ENCODE measurements around the gene PDGFRB.

The PDGFRB gene

GRCh38 chr5:150155258-150156026 lies at the start of gene PDGFRB:
TSS of gene PDGFRB (minus strand) at chr5:150155845. CDS start at chr5:150137047, 18,798 bp downstream.
- Histone ChIP-seq H3K36me3 (replicated peaks) (no peaks in the 10 kb centered on the region), H3K4me3 (no peak within 1 kb of the TSS), H3K27me3 (ENCODE audit: low read depth) (no peaks in the 10 kb centered on the region), H3K9me3 (no peaks in the 10 kb centered on the region), H3K4me1 (peaks cover 7% of the 10 kb centered on the region)
- DNase-seq (ENCODE audit: low spot score in 2 of 2), result peak in 1 of 2 experiments; percentile 38
- in situ Hi-C loops (cut with MboI; ENCODE audit: low sequenced_read_pairs), result loop anchor here (10.0 kb wide), 1 partner anchor 279 kb away; no protein-coding TSS in a partner anchor

- no peaks in the 10 kb centered on the region for H3K36me3 ChIP-seq (replicated peaks)
- H3K4me1 ChIP-seq, result no peaks in the 10 kb centered on the region
- no peaks in the 10 kb centered on the region for H3K9me3 ChIP-seq
- H3K27me3 ChIP-seq (ENCODE audit: low read depth), result peaks cover 3% of the 10 kb centered on the region; the same call in 1 of the 2 replicates
- in situ Hi-C loops (cut with MboI; ENCODE audit: low sequenced_read_pairs), result loop anchor here (25.0 kb wide), 1 partner anchor 567 kb away; no protein-coding TSS in a partner anchor
- H3K4me3 ChIP-seq, result no peak overlapping the region
- no peak for DNase-seq (ENCODE audit: low spot score in 2 of 2)
Measured at GRCh38 chr5:150204590-150204960, 48.9 kb upstream of the PDGFRB start.

GRCh38 chr5:150203832-150204589 lies 48.4 kb upstream of the PDGFRB start:
- in situ Hi-C loops (cut with MboI; ENCODE audit: low sequenced_read_pairs), result loop anchor here (25.0 kb wide), 1 partner anchor 567 kb away; no protein-coding TSS in a partner anchor
- H3K36me3 ChIP-seq (replicated peaks), result no peaks in the 10 kb centered on the region
- peaks cover 3% of the 10 kb centered on the region; the same call in 1 of the 2 replicates for H3K27me3 ChIP-seq (ENCODE audit: low read depth)
- H3K4me1 ChIP-seq, result no peaks in the 10 kb centered on the region
- no peak for DNase-seq (ENCODE audit: low spot score in 2 of 2)
- no peak overlapping the region for H3K4me3 ChIP-seq
- no peaks in the 10 kb centered on the region for H3K9me3 ChIP-seq

- no peaks in the 10 kb centered on the region for H3K36me3 ChIP-seq (replicated peaks)
- H3K4me1 ChIP-seq, result no peaks in the 10 kb centered on the region
- DNase-seq (ENCODE audit: low spot score in 2 of 2), result no peak
- no peaks in the 10 kb centered on the region for H3K9me3 ChIP-seq
- no peak overlapping the region for H3K4me3 ChIP-seq
- H3K27me3 ChIP-seq (ENCODE audit: low read depth), result no peaks in the 10 kb centered on the region
- in situ Hi-C loops (cut with MboI; ENCODE audit: low sequenced_read_pairs), result loop anchor here (25.0 kb wide), 1 partner anchor 565 kb away; no protein-coding TSS in a partner anchor
Measured at GRCh38 chr5:150202501-150202900, 46.9 kb upstream of the PDGFRB start.

- H3K9me3 ChIP-seq, result no peaks in the 10 kb centered on the region
- H3K36me3 ChIP-seq (replicated peaks), result no peaks in the 10 kb centered on the region
- no peaks in the 10 kb centered on the region for H3K27me3 ChIP-seq (ENCODE audit: low read depth)
- in situ Hi-C loops (cut with MboI; ENCODE audit: low sequenced_read_pairs), result no loop called here
- H3K4me3 ChIP-seq, result no peak overlapping the region
- DNase-seq (ENCODE audit: low spot score in 2 of 2), result no peak
- no peaks in the 10 kb centered on the region for H3K4me1 ChIP-seq
Measured at GRCh38 chr5:150197476-150197875, 41.8 kb upstream of the PDGFRB start.

GRCh38 chr5:150196986-150197385 lies 41.3 kb upstream of the PDGFRB start:
- no peak overlapping the region for H3K4me3 ChIP-seq

GRCh38 chr5:150196514-150196913 lies 40.9 kb upstream of the PDGFRB start:
- no peak for DNase-seq (ENCODE audit: low spot score in 2 of 2)
- Histone ChIP-seq H3K36me3 (replicated peaks) (no peaks in the 10 kb centered on the region), H3K4me1 (no peaks in the 10 kb centered on the region), H3K4me3 (no peak overlapping the region), H3K9me3 (no peaks in the 10 kb centered on the region), H3K27me3 (ENCODE audit: low read depth) (no peaks in the 10 kb centered on the region)
- in situ Hi-C loops (cut with MboI; ENCODE audit: low sequenced_read_pairs), result no loop called here

More at GRCh38 chr5:150196986-150197385, 41.3 kb upstream of the PDGFRB start:
- Histone ChIP-seq H3K36me3 (replicated peaks) (no peaks in the 10 kb centered on the region), H3K9me3 (no peaks in the 10 kb centered on the region), H3K27me3 (ENCODE audit: low read depth) (no peaks in the 10 kb centered on the region), H3K4me1 (no peaks in the 10 kb centered on the region)
- no peak for DNase-seq (ENCODE audit: low spot score in 2 of 2)
- in situ Hi-C loops (cut with MboI; ENCODE audit: low sequenced_read_pairs), result no loop called here

- no peak overlapping the region for H3K4me3 ChIP-seq
- H3K36me3 ChIP-seq (replicated peaks), result no peaks in the 10 kb centered on the region
- in situ Hi-C loops (cut with MboI; ENCODE audit: low sequenced_read_pairs), result no loop called here
- peaks cover 2% of the 10 kb centered on the region; the same call in 1 of the 2 replicates for H3K27me3 ChIP-seq (ENCODE audit: low read depth)
- no peaks in the 10 kb centered on the region for H3K9me3 ChIP-seq
- H3K4me1 ChIP-seq, result no peaks in the 10 kb centered on the region
- no peak for DNase-seq (ENCODE audit: low spot score in 2 of 2)
Measured at GRCh38 chr5:150195736-150196485, 40.3 kb upstream of the PDGFRB start.

GRCh38 chr5:150192462-150192861 lies 36.8 kb upstream of the PDGFRB start:
- Histone ChIP-seq H3K4me3 (no peak overlapping the region), H3K9me3 (no peaks in the 10 kb centered on the region), H3K27me3 (ENCODE audit: low read depth) (peaks cover 3% of the 10 kb centered on the region; the same call in 1 of the 2 replicates), H3K4me1 (no peaks in the 10 kb centered on the region), H3K36me3 (replicated peaks) (no peaks in the 10 kb centered on the region)
- in situ Hi-C loops (cut with MboI; ENCODE audit: low sequenced_read_pairs), result no loop called here
- no peak for DNase-seq (ENCODE audit: low spot score in 2 of 2)

GRCh38 chr5:150190987-150191386 lies 35.3 kb upstream of the PDGFRB start:
- H3K27me3 ChIP-seq (ENCODE audit: low read depth), result peaks cover 3% of the 10 kb centered on the region; the same call in 1 of the 2 replicates
- no peak overlapping the region for H3K4me3 ChIP-seq
- H3K36me3 ChIP-seq (replicated peaks), result no peaks in the 10 kb centered on the region
- H3K9me3 ChIP-seq, result no peaks in the 10 kb centered on the region
- DNase-seq (ENCODE audit: low spot score in 2 of 2), result no peak
- in situ Hi-C loops (cut with MboI; ENCODE audit: low sequenced_read_pairs), result no loop called here
- H3K4me1 ChIP-seq, result no peaks in the 10 kb centered on the region

- Histone ChIP-seq H3K4me1 (no peaks in the 10 kb centered on the region), H3K27me3 (ENCODE audit: low read depth) (peaks cover 3% of the 10 kb centered on the region; the same call in 1 of the 2 replicates), H3K4me3 (no peak overlapping the region), H3K9me3 (no peaks in the 10 kb centered on the region), H3K36me3 (replicated peaks) (no peaks in the 10 kb centered on the region)
- in situ Hi-C loops (cut with MboI; ENCODE audit: low sequenced_read_pairs), result no loop called here
- no peak for DNase-seq (ENCODE audit: low spot score in 2 of 2)
Measured at GRCh38 chr5:150190503-150190979, 34.9 kb upstream of the PDGFRB start.

- DNase-seq (ENCODE audit: low spot score in 2 of 2), result no peak
- Histone ChIP-seq H3K27me3 (ENCODE audit: low read depth) (peaks cover 3% of the 10 kb centered on the region; the same call in 1 of the 2 replicates), H3K36me3 (replicated peaks) (no peaks in the 10 kb centered on the region), H3K9me3 (no peaks in the 10 kb centered on the region), H3K4me1 (no peaks in the 10 kb centered on the region), H3K4me3 (no peak within 1 kb of the TSS)
- in situ Hi-C loops (cut with MboI; ENCODE audit: low sequenced_read_pairs), result no loop called here
Measured at GRCh38 chr5:150189728-150190502, 34.3 kb upstream of the PDGFRB start, which contains the start of gene SLC6A7. TSS of gene SLC6A7 (plus strand) at chr5:150190062. CDS start at chr5:150190328, 266 bp downstream.
